HG03575 (cell line): ENCODE data around the gene PIRT.

Source experiments
- ATAC-seq: cut with Tn5 transposase; IDR thresholded peaks from one replicate; pipeline ENCODE4 v1.9.1; 2021; ENCODE audit not compliant: unreplicated experiment, insufficient number of reproducible peaks, low FRiP score; ENCODE audit errors: extremely low read depth

PIRT gene

DNA sequence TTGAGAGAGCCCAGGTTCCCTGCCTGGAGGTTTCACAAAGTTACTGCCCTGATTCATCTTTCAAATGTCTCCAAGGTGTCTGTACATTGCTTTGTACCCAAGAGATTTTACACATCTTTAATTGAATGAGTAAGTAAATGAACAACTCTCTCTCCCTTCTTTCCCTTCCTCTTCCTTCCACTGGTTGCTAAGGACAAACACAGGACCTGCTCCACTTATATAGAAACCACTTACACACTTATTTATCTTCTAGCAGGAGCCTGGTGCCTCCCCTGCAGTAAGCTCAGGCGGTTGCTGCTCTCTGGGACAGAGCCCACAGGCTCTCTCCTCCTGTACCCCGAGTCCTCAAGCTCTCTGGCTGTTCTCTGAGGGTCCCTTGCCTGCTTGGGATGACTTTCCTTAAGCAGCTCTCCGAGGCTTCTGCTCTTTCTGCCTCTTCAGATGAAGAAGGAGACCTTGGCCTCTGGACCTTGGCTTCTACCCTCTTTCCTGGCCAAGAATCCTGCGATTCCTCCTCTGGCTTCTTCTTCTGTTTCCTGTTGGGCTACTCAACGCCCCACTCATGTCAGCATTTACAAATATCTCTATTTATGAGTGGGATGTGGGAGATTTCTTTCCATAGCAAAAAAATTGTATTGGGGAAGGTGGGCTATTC lies 9.9 kb downstream of the PIRT start:
- no peak for ATAC-seq

DNA sequence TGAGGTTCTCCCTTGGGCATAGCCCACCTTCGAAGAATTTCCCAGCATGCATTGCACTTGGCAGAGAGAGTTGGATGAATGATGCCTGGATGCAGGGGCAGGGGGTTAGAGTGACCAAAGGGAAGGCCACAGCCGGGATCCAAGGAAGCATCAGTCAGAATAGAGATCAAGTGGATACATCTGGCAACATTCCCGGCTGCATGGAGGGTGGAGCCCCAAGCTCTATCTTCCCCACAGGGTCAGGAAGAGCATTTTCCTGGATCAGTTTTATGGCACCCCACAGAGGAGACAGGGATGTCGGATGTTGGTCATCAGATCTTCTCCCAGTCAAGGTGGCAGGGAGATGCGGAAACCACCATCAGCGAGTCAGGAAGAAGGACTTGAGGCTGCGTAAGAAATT lies 13.0 kb downstream of the PIRT start:
- ATAC-seq, result no peak

DNA sequence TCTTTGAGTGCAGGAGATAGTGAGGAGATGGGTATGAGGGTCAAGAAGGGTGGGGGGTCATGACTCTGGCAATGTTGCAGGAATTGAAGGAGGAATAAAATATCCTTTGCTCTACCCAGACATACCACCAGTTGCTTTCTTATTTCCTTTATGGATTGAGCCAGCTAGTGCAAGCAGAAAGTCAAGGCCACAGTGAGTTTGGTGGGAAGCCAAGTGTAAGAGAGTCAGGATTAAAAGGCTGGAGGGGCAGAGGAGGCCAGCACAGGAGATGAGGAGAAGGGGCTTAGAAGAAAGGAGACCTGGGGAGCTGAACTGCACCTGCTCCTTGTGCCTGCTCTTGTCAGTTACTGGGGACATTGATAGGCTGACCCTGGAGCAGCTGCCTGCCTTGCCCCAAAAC lies 16.1 kb downstream of the PIRT start:
- no peak for ATAC-seq

DNA sequence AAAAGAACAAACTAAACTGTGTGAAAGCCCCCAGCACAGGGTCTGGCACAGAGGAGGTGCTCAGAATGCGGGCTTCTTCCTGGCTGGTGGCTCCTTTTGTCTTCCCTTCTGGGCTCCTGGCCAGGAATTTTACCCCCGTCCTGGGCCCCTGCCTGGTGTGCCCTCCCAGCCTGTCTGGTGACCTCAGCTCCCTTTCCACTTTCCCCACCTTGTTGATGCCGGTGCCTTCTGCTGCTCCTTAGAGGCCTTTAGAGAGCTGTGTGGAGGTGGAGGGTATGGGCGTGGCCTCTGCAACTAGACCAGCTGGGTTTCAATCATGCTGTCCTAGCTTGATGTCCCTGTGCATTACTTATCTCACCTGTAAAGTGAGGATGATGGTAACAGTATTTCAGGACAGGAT lies 16.8 kb downstream of the PIRT start:
- ATAC-seq, result no peak

DNA sequence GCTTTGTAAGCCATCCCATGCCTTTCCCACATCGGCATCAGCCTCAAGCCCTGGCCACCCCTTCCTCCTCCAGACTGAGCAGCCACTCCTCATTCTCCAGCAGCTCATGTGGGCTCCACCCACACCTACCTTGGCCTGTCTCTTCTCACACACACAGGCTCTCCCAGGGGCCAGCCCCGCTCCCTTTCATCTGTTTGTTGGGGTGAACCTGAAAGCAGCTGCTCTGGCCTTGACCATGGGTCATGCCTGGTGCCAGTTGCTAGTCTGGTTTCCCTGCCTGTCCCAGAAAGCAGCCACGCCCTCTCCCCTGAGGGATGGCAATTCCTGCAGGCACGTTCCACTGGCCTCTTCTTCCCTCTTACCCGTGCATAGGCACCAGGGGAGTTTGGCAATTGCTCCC lies 22.6 kb downstream of the PIRT start:
- ATAC-seq, result no peak

DNA sequence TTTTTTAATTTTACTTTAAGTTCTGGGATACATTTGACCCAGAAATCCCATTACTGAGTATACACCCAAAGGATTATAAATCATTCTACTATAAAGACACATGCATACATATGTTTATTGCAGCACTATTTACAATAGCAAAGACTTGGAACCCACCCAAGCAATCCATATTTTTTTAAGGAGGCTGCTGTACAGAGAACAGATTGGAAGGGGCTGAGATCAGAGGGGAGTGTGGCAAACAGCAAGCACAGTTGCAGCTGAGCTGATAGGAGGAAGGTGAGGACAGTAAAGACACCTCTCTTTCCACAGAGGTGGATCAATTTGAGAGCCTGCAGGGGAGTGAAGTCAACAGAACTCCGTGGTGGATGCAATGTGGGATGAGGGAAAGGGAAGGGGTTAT lies 23.8 kb downstream of the PIRT start:
- no peak for ATAC-seq

DNA sequence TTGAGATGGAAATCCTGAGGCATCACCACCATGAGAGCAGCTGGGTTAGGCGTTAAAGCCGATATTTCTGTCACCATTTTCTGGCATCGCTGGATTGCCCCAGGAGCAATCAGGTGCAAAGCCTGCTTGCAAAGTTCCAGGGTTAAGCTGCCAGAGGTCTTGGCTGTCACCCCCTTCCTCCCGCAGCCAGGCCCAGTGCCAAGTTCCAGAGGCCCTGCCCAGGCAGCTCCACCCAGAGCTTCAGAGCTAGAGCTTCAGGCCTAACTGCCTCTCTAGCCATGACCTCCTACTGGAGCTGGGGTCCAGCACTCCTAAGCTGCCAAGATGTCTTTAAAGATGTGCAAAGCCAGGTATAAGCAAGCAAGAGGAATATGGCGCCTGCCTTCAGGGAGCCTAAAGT lies 25.2 kb downstream of the PIRT start:
- ATAC-seq, result no peak

DNA sequence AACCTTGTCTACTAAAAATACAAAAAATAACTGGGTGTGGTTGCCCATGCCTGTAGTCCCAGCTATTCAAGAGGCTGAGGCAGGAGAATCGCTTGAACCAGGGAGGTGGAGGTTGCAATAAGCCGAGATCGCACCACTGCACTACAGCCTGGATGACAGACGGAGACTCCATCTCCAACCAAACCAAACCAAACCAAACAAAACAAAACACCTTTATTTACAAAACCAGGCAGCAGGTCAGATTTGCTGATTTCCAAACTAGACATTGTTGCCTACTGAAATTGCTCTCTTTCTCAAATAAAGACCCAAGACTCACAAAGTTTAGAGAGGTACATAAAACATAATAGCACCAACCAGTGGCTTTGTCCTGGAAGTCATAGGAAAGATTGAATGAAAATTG lies 28.3 kb downstream of the PIRT start:
- no peak for ATAC-seq

DNA sequence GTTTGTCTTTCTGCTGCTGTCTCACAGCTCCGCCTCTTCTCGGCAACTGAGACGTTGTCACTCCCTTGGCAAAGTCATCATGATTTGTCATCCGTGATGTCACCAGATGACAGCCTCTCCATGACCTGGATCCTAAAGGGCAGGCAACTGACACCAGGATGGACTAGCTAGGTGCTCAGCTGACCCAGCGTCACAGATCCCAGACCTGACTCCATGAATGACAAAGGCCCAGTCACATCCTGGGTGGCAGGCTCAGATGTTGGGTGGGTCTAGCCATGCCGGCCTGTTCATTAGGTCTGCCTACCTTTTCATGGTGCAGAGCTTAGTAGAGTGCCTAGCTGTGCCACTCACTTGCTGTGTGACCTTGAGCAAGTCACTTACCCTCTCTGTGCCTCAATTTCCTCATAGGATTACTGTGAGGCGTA lies 30.2 kb downstream of the PIRT start:
- no peak for ATAC-seq

DNA sequence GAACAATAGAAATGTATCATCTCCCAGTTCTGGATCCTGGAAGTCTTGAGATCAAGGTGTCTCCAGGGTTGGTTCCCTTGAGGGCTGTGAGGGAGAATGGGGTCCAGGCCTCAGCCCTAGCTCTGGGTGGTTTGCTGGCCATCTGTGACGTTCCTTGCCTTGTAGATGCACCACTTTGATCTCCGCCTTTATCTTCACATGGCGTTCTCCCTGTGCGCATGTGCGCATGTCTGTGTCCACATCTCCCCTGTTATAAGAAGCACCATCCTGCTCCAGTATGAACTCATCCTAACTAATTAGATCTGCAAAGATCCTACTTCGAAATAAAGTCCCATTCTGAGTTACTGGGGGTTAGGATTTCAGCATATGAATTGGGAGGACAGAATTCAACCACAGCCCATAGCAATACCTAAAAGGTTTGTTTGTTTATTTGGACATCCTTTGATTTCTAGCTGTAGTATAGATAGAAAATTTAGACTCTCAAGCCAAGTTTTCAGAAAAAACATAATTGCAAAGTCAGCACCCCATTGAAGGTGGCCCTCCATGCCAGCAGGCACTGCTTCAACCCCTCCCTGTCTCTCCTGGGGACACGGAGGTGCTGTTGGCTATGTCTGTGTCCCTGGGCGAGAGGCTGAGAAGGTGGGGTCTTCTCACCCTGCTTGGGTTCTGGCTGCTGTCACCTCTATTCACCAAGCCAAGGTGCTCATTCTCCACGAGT lies 31.2 kb downstream of the PIRT start:
- no peak for ATAC-seq

DNA sequence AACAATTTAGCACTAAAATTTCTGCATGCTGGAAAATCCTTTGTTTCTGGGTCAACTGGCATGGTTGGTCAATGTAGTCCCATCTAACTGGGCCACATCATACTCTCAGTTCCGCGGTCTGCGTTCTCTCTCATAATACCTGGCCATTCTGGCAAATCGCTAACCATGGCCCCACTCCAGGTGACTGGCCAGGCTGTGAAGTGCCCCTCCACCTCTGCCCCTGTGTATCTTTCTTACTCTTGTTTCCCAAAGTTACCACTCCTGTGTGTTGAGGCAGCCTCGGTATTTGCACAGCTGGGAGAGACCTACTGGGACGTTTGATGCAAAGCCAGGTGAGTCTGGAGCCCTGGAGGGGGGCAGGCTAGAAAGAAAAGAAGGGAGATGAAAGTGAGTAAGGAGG lies 32.0 kb downstream of the PIRT start:
- ATAC-seq, result no peak

DNA sequence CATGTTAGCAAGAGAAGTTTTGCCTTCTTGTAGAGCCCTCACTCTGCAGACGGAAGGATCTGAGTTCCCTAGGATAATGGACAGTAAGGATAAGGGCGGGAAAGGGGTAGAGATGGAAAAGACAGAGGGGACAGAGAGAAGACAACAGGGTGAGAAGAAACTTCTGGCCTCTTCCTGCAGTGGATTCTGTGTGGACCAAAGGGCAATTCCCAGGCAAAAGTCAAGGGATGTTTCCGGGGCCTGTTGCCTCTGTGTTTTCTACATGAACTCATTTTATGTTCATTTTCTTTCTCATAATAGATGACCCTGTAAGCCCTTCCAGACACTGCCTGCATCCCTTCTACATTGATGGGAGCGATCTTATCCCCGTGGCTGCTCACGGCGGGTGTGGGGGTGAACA lies 33.3 kb downstream of the PIRT start:
- no peak for ATAC-seq

DNA sequence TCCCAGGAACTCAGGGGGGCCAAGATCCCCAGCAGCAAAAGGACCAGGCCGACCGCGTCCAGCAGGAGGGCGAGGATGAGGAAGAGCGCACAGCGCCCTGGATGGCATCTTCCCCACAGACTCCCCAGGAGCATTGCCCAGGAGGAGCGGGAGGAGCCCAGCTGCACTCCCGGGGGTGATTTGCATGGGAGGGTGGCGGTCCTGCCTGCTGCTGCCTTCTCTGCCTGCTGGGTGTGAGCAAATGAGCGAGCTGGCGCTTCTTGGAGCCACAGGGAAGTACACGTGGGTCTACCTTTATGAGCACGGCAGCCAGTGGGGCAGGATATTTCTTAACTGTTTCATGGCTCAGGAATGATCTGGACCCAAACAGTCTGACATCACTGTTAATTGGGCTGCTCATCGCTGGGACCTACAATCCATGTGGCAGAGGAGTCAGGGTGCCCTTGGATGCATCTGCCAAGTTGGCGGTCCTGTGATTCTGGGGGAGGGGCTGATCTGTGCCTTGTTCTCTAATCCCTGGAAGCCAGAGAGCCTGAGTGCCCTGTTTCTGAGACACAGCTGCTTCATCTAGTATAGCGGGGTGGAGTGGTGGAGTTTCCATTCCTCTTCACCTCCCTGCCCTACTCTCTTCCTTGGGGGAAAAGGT lies 33.9 kb downstream of the PIRT start, which contains the start of gene TMEM238L:
TSS of gene TMEM238L (minus strand) at position 270 of the 646 bp plus-strand sequence. CDS start at position 134, 136 bp downstream.
- no peak for ATAC-seq

DNA sequence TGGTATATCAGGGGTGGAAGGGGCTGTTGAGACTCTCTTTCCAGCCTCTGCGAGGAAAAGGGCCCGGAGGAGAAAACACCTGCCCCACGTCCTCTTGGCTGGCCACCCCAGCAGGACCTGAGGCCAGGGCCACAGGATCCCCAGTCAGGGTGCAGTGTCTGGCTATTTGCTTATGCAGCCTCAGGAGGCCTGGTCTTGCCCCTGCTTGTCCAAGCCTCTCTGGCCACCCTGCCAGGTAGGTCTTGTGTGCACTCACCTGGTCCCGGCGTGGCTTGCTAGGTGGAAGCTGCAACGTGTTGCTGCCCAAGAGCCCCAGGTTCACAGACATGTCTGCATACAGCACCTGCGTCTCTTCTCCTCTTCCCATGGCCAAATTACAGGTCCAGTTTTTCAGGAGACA lies 34.5 kb downstream of the PIRT start:
- ATAC-seq, result no peak

DNA sequence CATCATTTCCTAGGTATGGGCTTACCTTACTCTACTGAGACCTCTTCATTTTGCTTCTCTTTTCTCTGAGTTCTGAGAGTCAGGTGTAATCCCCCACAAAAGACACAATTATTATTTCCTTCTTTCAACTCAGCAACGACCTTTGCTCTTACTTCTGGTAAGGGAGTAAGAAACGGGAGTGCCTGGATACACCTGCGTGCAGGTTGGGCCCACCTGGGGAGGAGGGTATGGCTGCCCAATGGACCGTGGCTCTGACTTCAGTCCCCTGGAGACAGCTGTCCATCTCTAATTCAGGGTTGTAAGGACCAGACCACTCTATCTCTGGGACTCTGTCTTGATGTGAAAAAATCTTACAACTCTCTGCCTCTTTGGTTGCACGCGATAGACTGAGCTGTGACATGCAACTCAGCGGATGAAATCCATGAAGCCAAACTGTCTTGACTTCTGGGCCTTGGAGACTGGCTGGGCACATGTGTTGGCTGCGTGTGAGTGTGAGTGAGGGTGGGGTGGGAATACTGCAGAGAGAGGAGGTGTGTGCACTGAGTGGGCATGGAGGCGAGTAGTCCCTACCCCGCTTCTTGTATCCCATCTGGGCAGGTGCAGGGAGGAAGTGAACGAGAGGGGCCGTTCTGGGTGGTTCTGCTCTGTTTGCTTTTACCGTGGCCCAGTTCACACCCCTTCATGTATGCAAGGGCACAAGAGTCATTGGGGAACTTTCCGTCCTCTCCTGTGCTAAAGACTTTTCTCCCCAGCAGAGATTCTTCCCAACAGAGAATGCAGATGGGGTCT lies 35.2 kb downstream of the PIRT start:
- no peak for ATAC-seq

DNA sequence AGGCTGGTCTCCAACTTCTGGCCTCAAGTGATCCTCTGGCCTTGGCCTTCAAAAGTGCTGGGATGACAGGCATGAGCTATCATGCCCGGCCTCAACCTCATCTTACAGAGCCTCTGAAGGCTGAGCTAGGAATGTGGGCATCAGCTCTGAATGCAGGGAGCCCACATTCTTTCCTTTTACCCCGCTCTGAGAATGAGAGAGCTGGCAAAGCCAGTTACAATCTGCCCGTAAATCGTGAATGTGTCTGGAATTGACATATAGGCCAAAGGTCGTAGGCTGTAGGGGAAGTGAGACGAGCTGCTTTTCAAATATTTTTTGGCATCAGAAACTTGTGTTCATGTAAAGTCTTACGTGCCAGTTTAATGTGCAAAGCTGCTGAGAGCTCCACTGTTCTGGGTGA lies 38.5 kb downstream of the PIRT start:
- ATAC-seq, result no peak

DNA sequence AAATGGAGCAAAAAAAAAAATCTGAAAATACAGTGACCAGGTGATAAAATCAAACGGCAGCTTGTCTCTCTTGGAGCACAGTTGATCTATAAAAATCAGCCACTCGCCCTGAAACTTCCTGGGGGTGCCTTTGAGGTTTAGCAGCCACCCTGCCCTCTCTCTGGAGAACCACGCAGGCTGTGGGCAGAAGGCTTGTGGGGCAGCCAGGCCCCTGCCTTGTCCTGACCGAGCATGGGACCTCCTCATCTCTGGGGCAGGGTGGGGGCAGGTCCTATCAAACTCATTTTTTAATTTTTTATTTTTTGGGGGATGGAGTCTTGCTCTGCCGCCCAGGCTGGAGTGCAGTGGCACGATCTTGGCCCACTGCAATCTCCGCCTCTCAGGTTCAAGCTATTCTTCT lies 39.0 kb downstream of the PIRT start:
- ATAC-seq, result no peak

DNA sequence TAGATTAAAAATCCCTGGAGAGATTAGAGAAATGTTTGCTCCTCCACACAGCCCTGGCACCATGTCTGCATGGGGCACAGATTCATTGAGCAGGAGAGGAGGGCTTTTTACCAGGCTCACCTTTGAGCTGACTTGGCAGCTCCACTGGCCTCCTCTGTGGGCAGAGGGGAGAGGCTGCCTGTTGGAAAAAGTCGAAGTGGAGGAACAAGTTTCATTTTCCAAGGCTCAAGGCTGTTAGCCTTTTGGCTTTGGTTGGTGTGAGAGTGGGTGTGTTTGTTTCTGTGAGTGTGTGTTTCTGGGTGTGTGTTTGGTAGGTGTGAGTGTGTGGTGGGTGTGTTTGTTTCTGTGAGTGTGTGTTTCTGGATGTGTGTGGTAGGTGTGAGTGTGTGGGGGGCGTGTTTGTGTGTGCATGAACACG lies 39.5 kb downstream of the PIRT start:
- ATAC-seq, result no peak

DNA sequence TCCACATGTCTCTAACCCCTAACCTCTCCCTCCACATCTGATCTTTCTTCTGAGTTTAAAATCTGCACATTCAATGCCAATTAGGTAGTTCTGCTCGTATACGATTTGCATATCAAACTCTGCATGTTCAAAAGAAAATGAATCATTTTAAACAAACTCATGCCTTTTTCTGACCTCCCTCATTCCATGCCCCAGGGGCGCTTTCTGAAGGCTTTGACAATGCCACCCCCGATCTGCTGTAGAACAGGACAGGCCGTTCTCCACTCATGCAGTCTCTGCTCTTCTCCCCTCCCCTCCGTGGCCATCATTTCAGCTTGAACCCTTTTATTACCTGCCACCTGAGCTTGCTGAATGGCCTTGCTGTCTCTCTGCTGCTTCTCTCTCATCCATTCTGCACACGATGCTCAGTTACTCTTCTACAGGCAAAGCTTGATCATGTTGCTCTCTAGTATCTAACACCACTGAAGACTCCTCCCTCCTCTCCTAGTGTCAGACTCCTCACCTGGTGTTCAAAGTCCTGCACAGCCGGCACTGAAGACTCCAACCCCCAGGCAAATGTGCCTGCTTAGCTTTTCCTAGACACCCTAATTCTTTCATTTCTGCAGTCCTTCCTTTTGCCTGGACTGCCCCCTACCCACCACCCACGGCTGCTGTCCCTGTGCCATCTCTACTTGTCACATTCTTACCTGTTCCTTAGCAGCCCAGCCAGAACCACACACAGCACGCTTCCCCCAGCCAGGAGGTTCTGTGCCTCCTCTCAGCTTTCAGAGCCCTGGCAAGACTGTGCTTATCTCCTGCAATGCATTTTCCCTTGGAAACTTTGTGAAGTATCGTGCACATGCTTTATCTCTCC lies 40.2 kb downstream of the PIRT start:
- no peak for ATAC-seq
